Activated B cell treated with CpG ODN at 0.5 μM for 24 hours (primary cell): ENCODE data around the gene LRRC27. TPM values are rescaled to one million over a fixed set of nuclear protein-coding genes. Genes with fewer than 3 reads are reported as not detected.

Experiments
- ATAC-seq: fragments of 200-7000 bp; cut with Tn5 transposase; one replicate; pipeline ENCODE4 v1.10.0; 2021; ENCODE audit warnings: low read depth, mild to moderate bottlenecking, moderate library complexity
- CTCF ChIA-PET: fragments of 350-600 bp; sonication (Branson Sonifier 250); formaldehyde crosslinking; loops from one replicate; lab custom pipeline; 2021; ENCODE audit warnings: antibody characterized with exemption; lab: Charles Lee
- POLR2A ChIA-PET: fragments of 350-600 bp; sonication (Branson Sonifier 250); formaldehyde crosslinking; loops from one replicate; lab custom pipeline; 2021; ENCODE audit warnings: antibody characterized with exemption; lab: Charles Lee
- DNase-seq: peaks from one replicate; pipeline ENCODE4 v3.0.0; 2022
- H3K27ac Mint-ChIP-seq: one replicate; pipeline ENCODE4 v1.8.0; 2020; ENCODE audit warnings: mixed read lengths
- H3K27me3 Mint-ChIP-seq: one replicate; pipeline ENCODE4 v1.8.0; 2021; ENCODE audit warnings: mixed read lengths
- H3K36me3 Mint-ChIP-seq: one replicate; pipeline ENCODE4 v1.8.0; 2021; ENCODE audit warnings: low read depth, mixed read lengths
- H3K4me1 Mint-ChIP-seq: one replicate; pipeline ENCODE4 v1.8.0; 2021; ENCODE audit warnings: mixed read lengths
- H3K4me3 Mint-ChIP-seq: one replicate; pipeline ENCODE4 v1.8.0; 2020; ENCODE audit warnings: mild to moderate bottlenecking, mixed read lengths
- H3K9me3 Mint-ChIP-seq: one replicate; pipeline ENCODE4 v1.8.0; 2020; ENCODE audit warnings: mixed read lengths
- CTCF ChIP-seq: fragments of 200-600 bp; IDR thresholded peaks from one replicate; pipeline ENCODE4 v1.8.0; 2022; ENCODE audit warnings: antibody characterized with exemption, mild to moderate bottlenecking
- intact Hi-C: fragments of 100-400 bp; cut with micrococcal nuclease; formaldehyde crosslinking; loops from one replicate; pipeline ENCODE4 v1.15.1; 2024
- total RNA-seq: library from RNA; stranded (reverse); gene quantifications from 2 replicates; pipeline ENCODE4 v1.2.3, GENCODE V29; 2022

LRRC27 gene
- total RNA-seq, 1 donor from 2014 or later = 15.2 TPM

GRCh38 chr10:132403511-132404168 is 71.6 kb downstream of the LRRC27 start:
- ChIA-PET CTCF (no interaction called here), POLR2A (no interaction called here)
- peaks cover 23% of the 10 kb centered on the region for H3K36me3 Mint-ChIP-seq
- H3K27ac Mint-ChIP-seq = no peak overlapping the region
- DNase-seq (no peak), ATAC-seq (no peak)
- H3K27me3 Mint-ChIP-seq = no peaks in the 10 kb centered on the region
- H3K4me3 Mint-ChIP-seq = no peak overlapping the region
- peaks cover 50% of the 10 kb centered on the region for H3K4me1 Mint-ChIP-seq
- H3K9me3 Mint-ChIP-seq = no peaks in the 10 kb centered on the region
- intact Hi-C loops = no loop called here
- no peak for TF ChIP-seq CTCF

GRCh38 chr10:132404169-132404880 is 72.3 kb downstream of the LRRC27 start:
- Mint-ChIP-seq H3K27me3 (no peaks in the 10 kb centered on the region), H3K9me3 (no peaks in the 10 kb centered on the region), H3K36me3 (peaks cover 23% of the 10 kb centered on the region), H3K4me1 (peaks cover 46% of the 10 kb centered on the region), H3K27ac (no peak overlapping the region), H3K4me3 (no peak overlapping the region)
- POLR2A ChIA-PET = no interaction called here
- intact Hi-C loops = no loop called here
- ATAC-seq = no peak
- no peak for DNase-seq
- CTCF ChIA-PET = no interaction called here
- TF ChIP-seq CTCF = no peak

GRCh38 chr10:132404911-132405462 is 73.0 kb downstream of the LRRC27 start:
- H3K27ac Mint-ChIP-seq = no peak overlapping the region
- peaks cover 27% of the 10 kb centered on the region for H3K36me3 Mint-ChIP-seq
- H3K4me1 Mint-ChIP-seq = peaks cover 44% of the 10 kb centered on the region
- CTCF ChIA-PET = no interaction called here
- TF ChIP-seq CTCF = no peak
- DNase-seq = no peak
- H3K9me3 Mint-ChIP-seq = no peaks in the 10 kb centered on the region
- ATAC-seq = no peak
- POLR2A ChIA-PET = no interaction called here
- no peak overlapping the region for H3K4me3 Mint-ChIP-seq
- no peaks in the 10 kb centered on the region for H3K27me3 Mint-ChIP-seq
- intact Hi-C loops = no loop called here

GRCh38 chr10:132405463-132405991 is 73.5 kb downstream of the LRRC27 start:
- intact Hi-C loops = no loop called here
- no peak for TF ChIP-seq CTCF
- H3K4me1 Mint-ChIP-seq = peaks cover 40% of the 10 kb centered on the region
- no peak for DNase-seq
- ChIA-PET CTCF (interaction anchor here (1.0 kb wide), 1 partner anchor 8 kb away, joined by 3 read pairs; no protein-coding TSS in a partner anchor), POLR2A (no interaction called here)
- ATAC-seq = no peak
- H3K27me3 Mint-ChIP-seq = no peaks in the 10 kb centered on the region
- peaks cover 31% of the 10 kb centered on the region for H3K36me3 Mint-ChIP-seq
- no peak overlapping the region for H3K27ac Mint-ChIP-seq
- H3K4me3 Mint-ChIP-seq = no peak overlapping the region
- no peaks in the 10 kb centered on the region for H3K9me3 Mint-ChIP-seq

- Mint-ChIP-seq H3K36me3 (peaks cover 31% of the 10 kb centered on the region), H3K4me3 (no peak overlapping the region), H3K27me3 (no peaks in the 10 kb centered on the region), H3K4me1 (peaks cover 36% of the 10 kb centered on the region), H3K27ac (no peak overlapping the region), H3K9me3 (no peaks in the 10 kb centered on the region)
- ChIA-PET POLR2A (interaction anchor here (0.9 kb wide), 1 partner anchor 15 kb away, joined by 3 read pairs; no protein-coding TSS in a partner anchor), CTCF (interaction anchor here (1.0 kb wide), 1 partner anchor 9 kb away, joined by 3 read pairs; no protein-coding TSS in a partner anchor)
- ATAC-seq (no peak), DNase-seq (no peak)
- TF ChIP-seq CTCF = no peak
- intact Hi-C loops = no loop called here
Observed at GRCh38 chr10:132406181-132406580, 74.2 kb downstream of the LRRC27 start.
